ENCODE results near the gene MTUS2. TPM values are rescaled to one million over a fixed set of nuclear protein-coding genes. Genes with fewer than 3 reads are reported as not detected.

The MTUS2 gene
- total RNA-seq, 2 experiments from 2014 or later, result not detected

DNA sequence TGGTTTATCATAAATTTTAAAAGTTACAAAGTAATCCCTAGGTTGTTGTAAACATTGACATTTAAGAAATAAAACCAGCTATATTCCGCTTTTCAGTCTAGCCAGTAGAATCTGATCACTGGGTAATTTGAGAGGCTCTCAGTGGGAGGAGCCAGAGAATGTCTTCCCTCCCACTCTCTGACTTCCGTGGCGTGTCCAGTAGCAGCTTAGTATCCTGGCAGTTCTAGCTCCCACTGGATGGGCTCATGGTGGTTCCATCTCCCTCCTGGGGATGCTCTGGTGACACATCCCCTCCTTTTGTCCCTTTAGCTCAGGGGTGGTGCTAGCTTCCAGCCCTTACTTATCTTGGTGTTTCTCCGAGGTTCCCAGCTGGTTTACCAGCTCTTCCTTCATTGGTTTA lies 34.5 kb downstream of the MTUS2 start:
- ChIA-PET CTCF (no interaction called here), POLR2A (no interaction called here)

DNA sequence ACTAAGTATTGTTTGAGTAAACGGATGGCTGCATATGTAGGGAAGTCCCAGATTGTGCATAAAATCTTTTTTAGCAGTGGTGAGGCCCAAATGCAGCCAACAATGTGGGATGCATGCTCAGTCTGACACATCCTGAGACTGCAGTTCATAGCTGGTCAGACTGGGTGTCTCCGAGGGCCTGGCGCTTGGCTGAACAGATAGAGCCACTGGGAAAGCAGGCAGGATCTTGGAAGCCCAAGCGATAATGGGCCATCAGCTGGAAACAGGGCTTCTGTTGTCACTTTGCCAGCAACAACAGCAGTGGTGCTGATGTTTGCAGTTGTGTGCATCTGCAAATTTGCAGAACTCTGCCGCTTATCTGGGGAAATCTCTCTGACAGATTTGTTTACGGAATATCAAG lies 36.1 kb downstream of the MTUS2 start:
- ChIA-PET POLR2A (no interaction called here), CTCF (no interaction called here)

DNA sequence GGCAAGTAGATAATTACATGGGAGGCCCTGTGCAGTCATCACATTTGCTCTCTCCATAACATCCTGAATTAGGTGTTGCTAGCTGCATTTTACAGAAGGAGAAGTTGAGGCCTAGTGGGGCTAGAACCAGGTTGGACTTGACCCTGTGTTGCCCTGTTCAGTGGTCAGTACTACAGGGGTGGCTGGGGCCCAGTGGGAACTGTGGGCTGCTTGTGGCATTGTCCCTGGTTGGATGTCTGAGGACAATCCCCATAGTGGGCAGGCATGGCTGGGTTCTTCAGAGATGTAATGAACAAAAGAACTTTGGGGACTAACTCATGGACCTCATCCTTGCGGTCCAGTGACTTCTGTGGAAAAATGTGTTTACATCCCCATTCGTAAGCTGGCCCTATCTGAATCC lies 38.9 kb downstream of the MTUS2 start:
- ChIA-PET POLR2A (no interaction called here), CTCF (no interaction called here)

DNA sequence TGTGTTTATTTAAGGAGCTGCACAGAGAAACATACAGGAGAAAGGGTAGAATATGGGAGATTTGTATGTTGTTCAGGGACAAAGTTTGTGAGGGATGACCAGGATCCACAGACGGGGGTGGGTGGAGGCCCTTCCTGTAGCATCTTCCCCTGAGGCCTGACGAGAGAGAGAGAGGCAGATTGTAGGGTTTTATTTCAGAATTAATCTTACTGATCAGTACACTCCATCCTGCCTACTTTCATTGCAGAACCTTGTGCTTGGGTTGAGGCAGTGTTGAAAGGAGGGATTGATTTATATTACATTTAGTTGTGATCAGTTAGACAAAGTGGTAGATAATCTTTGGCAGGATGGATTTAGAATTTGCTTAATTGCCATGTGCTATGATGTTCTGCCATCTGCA lies 39.6 kb downstream of the MTUS2 start:
- CTCF ChIA-PET, result no interaction called here
- POLR2A ChIA-PET, result no interaction called here

DNA sequence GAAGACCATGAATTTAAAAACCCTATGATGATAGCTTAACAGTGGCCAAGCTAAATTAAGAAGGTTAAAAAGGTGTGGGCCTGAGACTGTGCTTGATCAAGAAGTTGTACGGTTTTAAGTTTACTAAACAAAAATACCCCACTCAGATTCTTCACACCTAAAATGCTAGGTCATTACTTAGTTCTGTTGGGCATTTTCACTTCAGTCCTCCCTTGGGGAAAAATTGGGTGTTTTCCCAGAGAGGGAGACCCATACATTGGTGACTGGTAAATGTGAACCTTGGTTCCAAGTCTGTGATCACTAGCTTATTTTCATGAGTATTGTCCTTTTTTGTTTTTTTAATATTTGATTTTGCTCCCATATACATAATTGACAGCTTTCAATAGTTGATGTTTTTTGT lies 44.4 kb downstream of the MTUS2 start:
- POLR2A ChIA-PET, result no interaction called here
- CTCF ChIA-PET, result no interaction called here

DNA sequence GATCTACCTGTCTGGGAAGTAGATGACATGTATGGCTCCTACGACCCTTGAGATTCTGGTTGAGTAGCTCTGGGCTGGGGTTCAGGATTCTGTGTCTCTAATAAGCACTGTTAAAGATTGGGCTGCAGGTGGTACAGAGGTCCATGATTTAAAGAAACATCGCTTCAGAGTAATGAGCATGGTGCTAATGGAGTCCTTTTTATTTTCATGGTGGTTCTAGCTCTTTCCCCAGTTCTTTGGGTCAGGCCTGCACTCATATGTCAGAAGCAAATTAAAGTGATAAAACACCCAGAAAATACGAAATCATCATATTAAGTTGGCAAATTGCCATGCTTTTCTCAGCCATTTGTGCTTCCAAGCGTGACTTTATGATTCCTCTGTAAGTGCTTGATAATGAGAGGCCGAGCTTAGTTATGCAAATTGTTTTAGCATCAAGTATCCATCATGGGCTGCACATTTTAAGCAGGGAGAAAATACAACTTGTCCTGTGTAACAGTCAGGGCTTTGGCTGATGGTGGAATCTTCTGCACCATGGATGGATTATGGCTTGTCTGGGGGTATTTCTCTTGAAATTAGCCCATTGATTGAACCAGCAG lies 45.1 kb downstream of the MTUS2 start:
- POLR2A ChIA-PET, result no interaction called here
- CTCF ChIA-PET, result no interaction called here

DNA sequence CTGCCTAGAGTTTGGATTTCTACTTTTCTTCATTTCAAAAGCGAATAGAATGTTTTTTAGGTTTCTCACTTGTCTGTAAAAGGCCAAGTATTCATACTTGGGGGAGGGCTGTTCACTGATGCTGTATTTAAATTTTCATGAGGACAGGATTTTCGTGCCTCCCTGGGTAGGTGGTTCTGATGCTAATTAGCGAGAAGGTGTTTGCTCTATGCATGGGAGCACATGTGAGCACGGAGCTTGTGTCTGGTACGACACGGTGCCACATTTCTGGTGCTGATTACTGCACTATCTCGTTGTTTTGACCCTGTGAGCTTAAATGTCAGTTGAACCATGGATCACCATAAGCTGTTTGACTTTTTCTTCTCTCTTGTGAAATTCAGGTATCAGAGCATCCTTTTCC lies 45.8 kb downstream of the MTUS2 start:
- CTCF ChIA-PET, result no interaction called here
- POLR2A ChIA-PET, result no interaction called here

DNA sequence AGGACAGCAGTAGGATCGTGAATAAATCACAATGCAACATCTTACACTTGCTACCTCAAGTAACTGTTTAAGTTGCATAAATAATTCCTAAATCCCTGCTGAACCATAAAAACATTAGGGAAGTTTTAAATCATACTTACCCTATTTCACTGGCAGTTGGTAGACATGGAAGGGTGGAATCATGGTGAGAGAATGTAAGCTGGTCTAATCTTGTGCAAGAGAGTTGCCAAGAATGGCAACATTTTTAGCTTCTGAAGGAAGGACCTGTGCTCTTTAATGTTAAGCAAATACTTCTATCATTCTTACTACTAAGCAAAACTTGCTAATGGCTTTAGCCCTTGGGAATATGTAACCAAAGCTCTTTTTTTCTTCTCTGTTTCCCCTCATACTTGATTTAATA lies 46.8 kb downstream of the MTUS2 start:
- ChIA-PET POLR2A (no interaction called here), CTCF (no interaction called here)

DNA sequence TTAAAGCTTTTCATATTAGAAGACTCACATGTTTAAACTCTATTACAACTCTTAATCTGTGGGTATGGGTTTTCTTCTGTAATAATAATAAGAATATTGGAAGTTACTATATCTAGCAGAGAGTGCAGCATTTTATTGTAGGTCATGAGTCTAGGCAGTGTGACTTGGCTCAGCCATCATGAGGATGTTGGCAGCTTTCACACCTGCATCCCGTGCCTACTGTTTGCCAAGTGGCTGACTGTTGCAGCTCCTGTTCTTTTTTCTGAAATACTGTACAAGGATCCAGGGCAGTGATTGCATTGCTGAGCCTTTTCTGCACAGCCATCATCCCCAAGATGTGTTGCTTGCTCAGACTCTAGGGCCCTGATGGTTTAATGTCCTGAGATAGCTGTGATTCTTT lies 47.4 kb downstream of the MTUS2 start:
- ChIA-PET POLR2A (no interaction called here), CTCF (no interaction called here)

DNA sequence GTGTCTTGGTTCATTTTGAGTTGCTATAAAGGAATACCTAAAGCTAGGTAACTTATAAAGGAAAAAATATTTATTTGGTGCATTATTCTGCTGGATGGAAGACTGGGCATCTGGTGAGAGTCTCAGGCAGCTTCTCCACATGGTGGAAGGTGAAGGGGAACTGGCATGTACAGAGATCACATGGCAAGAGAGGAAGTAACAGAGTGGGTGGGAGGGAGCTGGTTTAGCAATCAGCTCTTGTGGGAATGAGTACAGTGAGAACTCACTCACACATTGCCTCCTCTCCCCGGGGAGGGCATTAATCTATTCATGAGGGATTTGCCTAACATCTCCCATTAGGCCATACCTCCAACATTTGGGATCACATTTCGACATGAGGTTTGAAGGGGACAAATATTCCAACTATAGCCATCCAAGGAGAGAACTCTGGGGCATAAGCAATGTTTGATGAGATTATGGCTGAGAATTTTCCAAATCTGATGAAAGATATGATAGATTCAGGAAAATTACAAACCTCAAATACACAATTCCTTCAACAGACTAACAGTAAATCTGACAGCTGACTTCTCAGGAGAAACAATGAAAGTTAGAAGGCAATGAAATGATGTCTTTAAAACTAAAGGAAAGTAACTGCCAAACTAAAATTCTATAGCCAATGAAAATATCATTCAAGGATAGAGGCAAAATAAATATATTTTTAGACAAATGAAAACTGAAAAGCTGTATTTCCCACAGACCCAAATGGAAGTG lies 52.5 kb downstream of the MTUS2 start:
- ChIA-PET CTCF (no interaction called here), POLR2A (no interaction called here)

DNA sequence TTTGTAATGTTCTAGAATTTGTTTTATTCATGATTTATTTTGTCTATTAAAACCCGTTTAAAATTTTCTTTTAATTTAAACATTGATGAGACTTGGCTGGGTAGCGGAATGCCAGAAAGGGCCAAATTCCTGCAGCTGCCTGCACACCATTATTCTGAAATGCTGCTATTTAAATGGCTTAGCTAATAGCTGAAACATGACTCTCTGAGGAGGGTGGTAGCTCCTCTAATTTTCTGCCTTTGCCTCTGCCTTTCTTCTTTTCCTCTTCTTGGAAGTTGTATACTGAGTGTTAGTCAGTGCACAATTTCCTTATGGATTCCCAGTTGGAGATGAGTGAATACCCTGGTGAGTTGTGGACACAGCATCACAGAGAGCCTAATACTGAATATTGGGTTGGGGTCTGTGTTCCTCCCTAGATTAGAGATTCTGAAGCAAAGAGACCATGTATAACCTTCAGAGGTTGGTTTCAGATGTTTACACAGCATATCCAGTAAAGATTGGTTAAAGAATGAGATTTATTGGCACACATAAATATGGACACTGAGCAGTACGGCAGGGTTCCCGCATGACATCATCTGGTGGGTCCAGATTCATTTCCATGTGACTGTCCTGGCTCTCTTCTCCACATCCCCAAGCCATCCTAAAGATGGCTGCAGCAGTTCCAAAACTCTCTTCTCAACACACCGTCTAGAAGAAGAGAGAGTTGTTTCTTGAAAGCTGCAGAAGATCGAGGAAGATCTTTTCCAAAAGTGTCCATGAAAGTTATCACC lies 55.9 kb downstream of the MTUS2 start:
- ChIA-PET CTCF (no interaction called here), POLR2A (no interaction called here)

DNA sequence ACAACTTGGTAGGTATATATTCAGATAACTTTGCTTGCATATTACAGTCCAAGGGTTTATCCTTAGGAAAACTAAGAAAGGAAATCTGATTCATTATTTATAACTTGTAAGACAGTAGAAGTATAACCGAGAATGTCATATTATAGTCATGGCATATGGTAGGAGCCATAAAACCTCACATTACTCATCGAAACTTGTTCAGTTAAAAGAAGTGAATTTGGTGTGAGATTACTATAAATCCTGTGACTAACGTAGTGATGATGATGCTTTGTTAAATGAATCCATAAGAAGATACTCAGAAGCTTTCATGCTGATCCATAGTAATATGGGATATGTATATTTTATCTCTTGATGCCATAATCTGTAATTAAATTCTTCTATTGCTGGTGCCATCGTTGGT lies 57.3 kb downstream of the MTUS2 start:
- CTCF ChIA-PET, result no interaction called here
- POLR2A ChIA-PET, result no interaction called here

DNA sequence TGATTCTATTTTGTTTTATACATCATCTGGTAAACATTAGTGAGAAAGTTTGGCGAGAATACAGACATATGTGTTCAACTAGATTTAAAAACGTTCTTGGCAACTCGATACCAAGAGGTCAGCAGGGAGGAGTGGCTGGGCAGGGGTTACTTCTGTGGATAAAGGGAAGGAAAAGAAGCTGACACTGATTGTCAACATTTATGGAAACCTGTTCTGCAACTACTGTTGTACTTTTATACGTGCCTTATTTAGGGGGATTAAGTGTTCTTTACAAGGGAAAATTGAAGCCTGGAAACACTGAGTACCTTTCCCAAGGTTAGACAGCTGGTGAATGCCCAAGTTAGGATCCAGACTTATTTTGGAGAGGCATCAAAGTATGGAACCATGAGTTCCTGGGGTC lies 65.0 kb downstream of the MTUS2 start:
- ChIA-PET CTCF (no interaction called here), POLR2A (no interaction called here)

DNA sequence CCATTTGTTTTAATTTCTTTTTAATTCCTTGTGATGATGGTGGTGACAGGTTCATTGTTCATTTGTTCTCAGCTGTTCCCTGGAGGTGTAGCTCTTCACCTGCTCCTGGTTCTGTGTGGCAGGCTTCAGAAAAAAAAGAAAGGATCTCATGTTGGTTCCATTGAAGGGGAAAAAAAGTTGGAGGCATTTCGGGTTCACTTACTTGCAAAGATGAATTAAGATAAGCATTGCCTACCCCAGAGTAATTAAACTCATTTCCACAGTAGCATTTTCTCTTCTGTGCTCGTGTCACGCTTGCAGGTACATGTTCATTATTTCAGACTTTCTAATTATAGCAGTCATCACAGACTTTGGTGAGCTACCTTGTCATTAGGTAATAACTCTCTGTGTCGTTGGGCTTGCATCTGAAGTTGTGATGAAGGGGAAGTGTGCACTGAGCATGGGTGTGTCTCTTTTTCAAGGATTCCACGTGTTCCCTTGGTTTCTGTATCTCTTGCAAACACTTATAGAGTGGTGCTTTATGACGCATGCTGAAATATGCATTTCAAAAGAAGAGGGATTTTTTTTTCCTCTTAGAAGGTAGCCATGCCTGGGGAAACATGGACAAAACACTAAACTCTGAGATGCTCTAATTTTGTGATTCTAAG lies 69.1 kb downstream of the MTUS2 start:
- ChIA-PET POLR2A (no interaction called here), CTCF (no interaction called here)

DNA sequence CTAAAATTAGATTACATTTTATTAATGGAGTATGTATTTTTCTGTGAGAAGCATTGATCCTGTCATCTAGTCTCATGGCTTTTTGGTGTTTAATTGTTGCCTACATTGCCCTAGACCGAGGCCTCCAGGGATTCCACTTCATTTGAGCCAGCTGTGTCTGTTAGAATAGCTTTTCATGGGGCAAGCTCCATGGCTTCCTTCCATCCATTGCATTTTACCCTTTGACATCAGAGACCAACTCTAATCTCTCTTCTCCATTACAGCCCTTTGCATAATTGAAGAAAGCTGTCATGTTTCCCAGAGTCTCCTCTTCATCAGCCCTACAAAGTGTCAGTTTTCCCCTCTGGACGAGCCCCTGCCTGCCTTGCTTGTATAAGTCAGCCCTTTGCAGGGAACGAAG lies 70.6 kb downstream of the MTUS2 start:
- ChIA-PET CTCF (no interaction called here), POLR2A (no interaction called here)

DNA sequence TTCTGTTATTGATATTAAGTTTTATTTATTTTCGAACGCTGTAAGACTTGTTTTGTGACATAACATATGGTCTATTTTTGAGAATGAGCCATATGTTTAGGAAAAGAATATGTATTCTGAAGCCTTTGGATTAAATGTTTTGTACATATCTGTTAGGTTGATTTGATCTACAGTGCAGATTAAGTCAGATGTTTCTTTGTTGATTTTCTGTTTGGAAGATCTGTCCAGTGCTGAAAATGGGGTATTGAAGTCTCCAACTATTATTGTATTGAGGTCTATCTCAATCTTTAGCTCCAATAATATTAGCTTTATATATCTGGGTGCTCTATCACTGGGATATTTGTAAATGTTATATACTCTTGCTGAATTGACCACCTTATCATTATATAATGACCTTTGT lies 97.9 kb downstream of the MTUS2 start:
- ChIA-PET POLR2A (no interaction called here), CTCF (no interaction called here)

DNA sequence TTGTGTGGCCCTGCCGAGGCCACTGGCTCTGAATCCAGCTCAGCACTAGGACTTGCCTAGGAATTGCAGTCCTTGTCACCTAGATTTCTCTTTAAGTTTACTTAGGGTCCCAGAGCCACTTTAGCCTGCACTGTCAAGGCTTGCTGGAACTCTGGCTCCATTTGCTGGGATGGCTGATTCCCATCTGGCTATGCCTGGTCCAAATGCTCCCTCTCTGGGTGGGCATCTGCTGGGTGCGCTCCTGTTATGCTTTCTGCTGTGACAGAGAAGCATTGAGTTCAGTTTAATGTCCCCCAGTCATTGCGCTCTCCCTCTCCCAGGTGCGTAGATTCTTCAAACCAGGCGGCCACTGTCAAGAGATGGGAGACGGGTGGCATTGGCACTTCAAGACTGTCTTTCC lies 102.2 kb downstream of the MTUS2 start:
- ChIA-PET POLR2A (no interaction called here), CTCF (no interaction called here)

DNA sequence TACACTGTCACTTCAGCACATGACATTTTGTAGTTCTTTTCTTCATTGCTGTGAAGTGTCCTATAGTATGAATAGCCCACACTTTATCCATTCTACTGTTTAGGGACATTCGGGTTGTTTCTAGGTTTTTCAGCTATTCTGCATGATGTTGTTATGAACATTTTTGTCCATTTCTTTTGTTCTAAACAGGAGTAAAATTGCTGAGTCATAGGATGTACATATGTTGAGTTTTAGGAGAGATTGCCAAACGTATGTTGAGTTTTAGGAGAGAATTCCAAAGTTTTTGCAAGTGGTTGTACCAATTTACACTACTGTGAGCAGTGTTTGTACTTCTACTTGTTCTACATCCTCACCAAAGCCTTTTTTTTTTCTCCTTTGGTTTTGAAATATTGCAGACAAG lies 115.0 kb downstream of the MTUS2 start:
- CTCF ChIA-PET, result no interaction called here
- POLR2A ChIA-PET, result no interaction called here

DNA sequence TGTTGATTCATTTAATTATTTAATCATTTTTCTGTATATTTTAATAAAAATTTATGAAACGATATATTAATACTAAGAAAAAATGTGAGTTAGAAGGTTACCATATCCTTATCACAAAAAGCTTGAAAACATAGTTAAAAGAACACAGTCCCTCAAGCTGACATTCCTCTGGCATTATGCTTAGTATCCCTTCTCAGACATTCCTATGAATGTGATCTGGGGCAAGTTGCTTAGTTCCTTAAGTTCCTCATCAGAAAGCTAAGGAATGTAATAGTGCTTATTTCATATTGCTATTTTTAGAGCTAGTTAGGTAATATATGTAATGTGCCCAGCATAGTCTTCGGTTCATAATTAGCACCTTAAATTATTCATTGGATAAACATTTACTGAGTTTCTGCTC lies 122.8 kb downstream of the MTUS2 start:
- ChIA-PET CTCF (no interaction called here), POLR2A (no interaction called here)

DNA sequence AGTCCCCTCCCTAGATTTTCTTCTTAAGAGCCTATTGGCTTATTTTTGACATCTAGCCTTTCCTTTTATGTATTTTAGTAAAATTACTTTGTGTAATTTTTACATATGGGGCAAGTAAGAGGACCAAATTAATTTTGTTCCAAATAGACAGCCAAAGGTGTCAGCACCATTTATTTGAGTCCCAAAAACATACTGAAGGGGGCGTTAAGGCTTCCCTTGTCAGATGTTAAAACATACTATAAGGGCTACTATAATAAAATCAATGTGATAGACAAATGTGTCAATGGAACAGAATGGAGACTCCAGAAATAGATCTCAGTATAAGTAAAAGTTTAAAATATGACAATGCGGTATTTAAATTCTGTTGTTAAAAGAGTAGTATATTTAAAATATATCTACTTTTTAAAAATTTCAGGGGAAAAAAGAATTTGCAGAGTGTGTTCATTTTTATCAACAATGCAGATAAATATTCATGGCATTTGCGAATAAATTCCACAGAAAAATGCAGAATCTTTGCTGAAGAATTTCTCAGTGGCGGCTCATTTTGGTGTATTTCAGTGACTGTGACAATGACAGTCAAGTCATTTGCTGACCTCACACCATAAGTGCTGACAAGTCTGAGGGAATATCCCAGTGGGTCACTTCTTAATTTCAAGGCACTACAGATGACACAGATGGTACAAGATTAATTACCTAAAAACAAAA lies 133.7 kb downstream of the MTUS2 start:
- CTCF ChIA-PET, result no interaction called here

DNA sequence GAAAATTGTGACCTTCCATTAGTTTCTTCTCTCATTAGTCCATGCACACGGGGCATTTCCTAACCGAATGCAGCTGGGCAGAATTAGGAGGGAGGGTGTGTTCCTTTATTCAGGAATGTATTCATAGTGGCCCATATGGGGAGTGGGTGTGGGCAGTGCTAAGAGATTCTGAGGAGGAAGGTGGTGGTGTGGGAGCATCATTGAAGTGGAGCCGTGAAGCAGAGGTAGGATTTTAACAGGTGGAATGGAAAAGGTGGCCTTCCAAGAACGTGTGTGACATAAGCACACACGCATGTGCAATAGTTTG lies 134.2 kb downstream of the MTUS2 start:
- ChIA-PET CTCF (no interaction called here), POLR2A (no interaction called here)

More for the DNA sequence above, 133.7 kb downstream of the MTUS2 start:
- POLR2A ChIA-PET, result no interaction called here

Data from activated CD8-positive, alpha-beta memory T cell treated with anti-CD3 and anti-CD28 coated beads for 36 hours (primary cell).